GM12873 (cell line): ENCODE measurements around the gene CFAP57.

Experiments
- TF ChIP-seq, protein P1 (sequence below): IDR thresholded peaks from 2 replicates; pipeline ENCODE4 v1.5.1; 2012; ENCODE audit warnings: low read depth, mild to moderate bottlenecking, moderate library complexity, low read length, control low read depth; ENCODE audit not compliant: insufficient read depth; ENCODE audit errors: missing control alignments

The CFAP57 gene

DNA sequence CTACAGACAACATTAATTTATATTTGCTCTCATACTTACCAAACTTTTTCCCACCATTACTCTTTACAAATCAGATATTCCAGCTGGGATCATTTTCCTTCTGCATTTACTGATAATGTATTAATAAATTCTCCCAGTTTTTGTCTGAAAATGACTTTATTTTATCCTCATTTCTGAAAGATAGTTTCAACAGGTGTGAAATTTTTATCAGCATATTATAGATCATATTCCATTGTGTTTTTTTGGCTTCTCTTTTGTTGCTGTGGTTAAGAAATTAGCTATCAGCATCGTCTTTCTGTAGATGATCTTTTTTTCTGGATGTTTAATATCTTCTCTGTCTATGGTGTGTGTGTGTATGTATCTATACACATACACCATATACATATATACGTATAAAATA is 2.7 kb downstream of the CFAP57 start:
- TF ChIP-seq, protein P1, sequence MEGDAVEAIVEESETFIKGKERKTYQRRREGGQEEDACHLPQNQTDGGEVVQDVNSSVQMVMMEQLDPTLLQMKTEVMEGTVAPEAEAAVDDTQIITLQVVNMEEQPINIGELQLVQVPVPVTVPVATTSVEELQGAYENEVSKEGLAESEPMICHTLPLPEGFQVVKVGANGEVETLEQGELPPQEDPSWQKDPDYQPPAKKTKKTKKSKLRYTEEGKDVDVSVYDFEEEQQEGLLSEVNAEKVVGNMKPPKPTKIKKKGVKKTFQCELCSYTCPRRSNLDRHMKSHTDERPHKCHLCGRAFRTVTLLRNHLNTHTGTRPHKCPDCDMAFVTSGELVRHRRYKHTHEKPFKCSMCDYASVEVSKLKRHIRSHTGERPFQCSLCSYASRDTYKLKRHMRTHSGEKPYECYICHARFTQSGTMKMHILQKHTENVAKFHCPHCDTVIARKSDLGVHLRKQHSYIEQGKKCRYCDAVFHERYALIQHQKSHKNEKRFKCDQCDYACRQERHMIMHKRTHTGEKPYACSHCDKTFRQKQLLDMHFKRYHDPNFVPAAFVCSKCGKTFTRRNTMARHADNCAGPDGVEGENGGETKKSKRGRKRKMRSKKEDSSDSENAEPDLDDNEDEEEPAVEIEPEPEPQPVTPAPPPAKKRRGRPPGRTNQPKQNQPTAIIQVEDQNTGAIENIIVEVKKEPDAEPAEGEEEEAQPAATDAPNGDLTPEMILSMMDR, result no peak

DNA sequence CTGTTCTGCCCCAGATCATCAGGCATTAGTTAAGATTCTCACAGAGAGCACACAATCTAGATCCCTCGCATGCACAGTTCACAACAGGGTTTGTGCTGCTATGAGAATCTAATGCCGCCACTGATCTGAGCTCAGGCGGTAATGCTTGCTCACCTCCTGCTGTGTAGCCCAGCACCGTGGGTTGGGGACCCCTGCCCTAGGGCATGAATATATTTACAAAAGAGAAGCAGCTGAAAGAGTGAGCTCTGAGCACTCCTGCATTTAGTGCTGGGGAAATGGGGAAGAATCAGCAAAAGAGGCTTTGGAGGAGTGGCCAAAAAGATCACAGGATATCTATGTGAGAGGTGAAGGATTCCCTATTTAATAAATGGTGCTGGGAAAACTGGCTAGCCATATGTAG is 5.6 kb downstream of the CFAP57 start:
- TF ChIP-seq, protein P1, result no peak

DNA sequence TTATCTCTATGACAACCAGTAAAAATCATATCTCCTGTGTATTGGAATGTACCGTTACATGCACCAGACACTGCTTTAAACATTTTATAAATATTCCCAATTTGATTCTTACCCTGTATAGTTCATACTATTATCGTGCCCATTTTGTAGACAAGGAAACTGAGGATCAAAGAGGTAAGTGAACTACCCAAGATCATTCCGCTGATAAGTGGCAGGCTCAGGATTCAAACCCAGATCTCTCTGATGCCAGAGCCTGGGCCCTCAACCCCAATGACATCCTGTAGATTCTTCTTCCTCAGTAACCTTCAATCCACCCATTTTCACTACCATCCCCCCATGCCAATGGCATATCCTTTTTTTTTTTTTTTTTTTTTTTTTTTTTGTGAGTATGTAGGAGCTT is 12.3 kb downstream of the CFAP57 start:
- TF ChIP-seq, protein P1, result no peak

DNA sequence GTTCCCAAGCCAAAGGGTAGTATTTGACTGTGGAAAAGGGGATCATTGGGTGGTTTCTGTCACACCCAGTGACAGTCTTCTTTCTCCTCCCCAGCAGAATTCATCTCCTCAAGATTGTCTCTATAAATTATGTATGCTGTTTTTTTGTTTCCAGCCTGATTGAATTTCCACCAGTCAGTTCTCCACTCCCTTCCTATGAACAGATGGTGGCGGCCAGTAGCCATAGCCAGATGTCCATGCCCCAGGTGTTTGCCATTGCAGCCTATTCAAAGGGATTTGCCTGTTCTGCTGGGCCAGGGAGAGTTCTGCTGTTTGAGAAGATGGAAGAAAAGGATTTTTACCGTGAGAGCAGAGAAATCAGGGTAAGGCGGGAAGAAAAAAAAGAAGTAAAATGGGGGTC is 12.9 kb downstream of the CFAP57 start:
- TF ChIP-seq, protein P1, result no peak

DNA sequence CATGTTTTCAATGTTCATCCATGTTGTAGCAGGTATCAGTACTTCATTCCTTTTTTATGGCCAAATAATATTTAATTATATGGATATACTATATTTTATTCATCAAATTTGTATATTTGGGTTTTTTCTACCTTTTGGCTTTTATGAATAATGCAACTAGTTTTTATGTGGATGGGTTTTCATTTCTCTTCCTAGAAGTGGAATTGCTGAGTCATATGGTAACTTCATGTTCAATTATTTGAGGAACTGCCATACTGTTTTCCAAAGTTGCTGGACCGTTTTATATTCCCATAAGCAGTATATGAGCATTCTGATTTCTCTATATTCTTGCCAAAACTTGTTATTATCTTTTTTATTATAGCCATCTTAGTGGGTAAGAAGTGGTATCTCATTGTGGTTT is 16.0 kb downstream of the CFAP57 start:
- TF ChIP-seq, protein P1, result no peak

DNA sequence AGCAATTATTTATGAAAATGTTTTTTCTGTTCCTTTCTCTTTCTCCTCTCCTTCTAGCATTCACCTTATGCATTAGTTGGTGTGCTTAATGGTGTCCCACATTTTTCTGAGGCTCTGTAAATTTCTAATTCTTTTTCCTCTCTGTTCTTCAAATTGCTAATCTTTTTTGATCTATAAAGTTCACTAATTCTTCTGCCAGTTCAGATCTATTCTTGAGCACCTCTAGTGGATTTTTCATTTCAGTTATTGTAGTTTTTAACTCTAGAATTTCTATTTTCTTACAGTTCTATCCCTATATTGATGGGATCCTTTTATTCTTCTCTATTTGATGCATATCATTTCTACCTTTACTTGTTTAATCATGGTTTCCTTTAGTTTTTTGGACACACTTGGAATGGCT is 22.4 kb downstream of the CFAP57 start:
- TF ChIP-seq, protein P1, result no peak

DNA sequence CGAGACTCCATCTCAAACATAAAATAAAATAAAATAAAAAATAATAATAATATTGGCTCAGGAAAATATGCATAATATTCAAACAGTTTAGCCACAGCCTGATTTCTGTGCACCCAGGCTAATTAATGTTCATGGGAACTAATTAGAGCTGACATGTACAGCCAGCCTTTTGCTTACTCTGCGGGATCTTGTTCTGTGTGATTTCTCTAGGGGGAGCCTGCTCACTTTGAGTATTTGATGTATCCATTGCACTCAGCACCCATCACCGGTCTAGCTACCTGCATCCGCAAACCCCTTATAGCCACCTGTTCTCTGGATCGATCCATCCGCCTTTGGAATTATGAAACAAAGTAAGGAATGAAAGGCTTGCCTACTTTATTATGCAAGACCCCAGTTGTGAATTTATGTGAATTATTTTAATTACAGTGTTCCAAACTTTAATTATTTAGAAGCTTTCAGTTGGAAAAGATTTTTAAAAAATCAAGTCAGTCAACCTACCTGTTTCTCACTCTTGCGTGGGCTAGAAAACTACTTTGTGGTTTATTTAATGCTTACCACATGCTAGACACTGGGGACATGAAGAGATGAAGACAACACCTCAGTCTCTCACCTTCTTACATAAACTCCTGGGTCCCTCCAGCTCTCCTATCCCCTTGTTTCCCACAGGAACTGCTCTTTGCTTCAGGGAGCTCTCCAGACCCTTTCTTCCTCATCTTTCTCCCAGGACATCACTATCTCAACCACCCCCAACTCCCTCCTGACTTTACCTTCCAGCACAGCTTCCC is 25.4 kb downstream of the CFAP57 start:
- TF ChIP-seq, protein P1, result no peak
